ENCODE results near the gene RTP3.

DNA sequence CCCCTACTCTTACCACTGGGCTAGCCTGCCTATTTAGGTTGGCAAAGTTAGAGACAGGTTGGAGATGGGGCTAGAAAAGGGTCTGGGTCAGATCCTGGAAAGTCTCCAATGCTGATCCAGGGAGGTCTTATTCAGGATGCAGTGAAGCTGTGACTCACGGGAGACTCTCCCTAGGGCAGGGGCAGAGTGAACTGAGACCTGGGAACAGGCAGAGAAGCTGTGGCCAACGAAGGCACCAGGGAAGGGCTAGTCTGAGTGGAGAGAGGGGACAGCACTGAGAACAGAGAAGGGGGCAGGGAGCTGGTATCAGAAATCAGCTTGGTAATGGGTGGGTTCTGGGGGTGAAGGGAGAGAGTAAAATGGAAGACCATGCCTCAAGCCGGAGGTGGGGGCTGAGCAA, 35.3 kb upstream of the RTP3 start:
- no peak for TF ChIP-seq JUND (IDR thresholded peaks at IDR 0.05)
- TF ChIP-seq, protein P1, sequence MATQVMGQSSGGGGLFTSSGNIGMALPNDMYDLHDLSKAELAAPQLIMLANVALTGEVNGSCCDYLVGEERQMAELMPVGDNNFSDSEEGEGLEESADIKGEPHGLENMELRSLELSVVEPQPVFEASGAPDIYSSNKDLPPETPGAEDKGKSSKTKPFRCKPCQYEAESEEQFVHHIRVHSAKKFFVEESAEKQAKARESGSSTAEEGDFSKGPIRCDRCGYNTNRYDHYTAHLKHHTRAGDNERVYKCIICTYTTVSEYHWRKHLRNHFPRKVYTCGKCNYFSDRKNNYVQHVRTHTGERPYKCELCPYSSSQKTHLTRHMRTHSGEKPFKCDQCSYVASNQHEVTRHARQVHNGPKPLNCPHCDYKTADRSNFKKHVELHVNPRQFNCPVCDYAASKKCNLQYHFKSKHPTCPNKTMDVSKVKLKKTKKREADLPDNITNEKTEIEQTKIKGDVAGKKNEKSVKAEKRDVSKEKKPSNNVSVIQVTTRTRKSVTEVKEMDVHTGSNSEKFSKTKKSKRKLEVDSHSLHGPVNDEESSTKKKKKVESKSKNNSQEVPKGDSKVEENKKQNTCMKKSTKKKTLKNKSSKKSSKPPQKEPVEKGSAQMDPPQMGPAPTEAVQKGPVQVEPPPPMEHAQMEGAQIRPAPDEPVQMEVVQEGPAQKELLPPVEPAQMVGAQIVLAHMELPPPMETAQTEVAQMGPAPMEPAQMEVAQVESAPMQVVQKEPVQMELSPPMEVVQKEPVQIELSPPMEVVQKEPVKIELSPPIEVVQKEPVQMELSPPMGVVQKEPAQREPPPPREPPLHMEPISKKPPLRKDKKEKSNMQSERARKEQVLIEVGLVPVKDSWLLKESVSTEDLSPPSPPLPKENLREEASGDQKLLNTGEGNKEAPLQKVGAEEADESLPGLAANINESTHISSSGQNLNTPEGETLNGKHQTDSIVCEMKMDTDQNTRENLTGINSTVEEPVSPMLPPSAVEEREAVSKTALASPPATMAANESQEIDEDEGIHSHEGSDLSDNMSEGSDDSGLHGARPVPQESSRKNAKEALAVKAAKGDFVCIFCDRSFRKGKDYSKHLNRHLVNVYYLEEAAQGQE (IDR thresholded peaks at IDR 0.05) = no peak
- TF ChIP-seq, protein P2, sequence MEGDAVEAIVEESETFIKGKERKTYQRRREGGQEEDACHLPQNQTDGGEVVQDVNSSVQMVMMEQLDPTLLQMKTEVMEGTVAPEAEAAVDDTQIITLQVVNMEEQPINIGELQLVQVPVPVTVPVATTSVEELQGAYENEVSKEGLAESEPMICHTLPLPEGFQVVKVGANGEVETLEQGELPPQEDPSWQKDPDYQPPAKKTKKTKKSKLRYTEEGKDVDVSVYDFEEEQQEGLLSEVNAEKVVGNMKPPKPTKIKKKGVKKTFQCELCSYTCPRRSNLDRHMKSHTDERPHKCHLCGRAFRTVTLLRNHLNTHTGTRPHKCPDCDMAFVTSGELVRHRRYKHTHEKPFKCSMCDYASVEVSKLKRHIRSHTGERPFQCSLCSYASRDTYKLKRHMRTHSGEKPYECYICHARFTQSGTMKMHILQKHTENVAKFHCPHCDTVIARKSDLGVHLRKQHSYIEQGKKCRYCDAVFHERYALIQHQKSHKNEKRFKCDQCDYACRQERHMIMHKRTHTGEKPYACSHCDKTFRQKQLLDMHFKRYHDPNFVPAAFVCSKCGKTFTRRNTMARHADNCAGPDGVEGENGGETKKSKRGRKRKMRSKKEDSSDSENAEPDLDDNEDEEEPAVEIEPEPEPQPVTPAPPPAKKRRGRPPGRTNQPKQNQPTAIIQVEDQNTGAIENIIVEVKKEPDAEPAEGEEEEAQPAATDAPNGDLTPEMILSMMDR (IDR thresholded peaks at IDR 0.05; ENCODE audit: low read depth, low read length, missing input control) = no peak

Measured in liver (tissue), 3 donors.